ENCODE results near the gene GMEB1.
"Not testable (repeated sequence)": the region's sequence is repeated elsewhere in the genome, so short reads cannot be mapped to it uniquely, and the experiment has no call there.

GMEB1 gene

DNA sequence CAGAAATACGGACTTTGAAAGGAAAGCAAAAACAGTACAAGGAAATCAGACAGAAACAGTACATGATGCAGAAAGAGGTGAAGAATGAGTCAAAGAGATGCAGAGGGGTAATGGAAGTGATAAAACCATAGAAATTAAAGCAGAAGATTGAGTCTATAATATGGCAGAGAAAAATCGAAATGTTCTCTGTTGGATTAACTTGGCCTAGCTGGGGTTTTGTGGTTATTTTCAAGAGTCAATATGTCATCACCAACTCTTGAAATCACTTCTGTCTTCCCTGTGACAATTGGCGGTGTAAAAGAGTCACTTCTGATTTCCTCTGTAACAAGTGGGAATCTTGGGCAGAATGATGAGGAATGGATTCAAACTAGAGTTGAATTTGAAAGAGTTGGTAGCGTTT is 75.6 kb downstream of the GMEB1 start:
- no peak overlapping the region for H3K27ac ChIP-seq
- TF ChIP-seq ZFX (IDR thresholded peaks at IDR 0.05; ENCODE audit: borderline replicate concordance): no peak
- TF ChIP-seq, protein P1, sequence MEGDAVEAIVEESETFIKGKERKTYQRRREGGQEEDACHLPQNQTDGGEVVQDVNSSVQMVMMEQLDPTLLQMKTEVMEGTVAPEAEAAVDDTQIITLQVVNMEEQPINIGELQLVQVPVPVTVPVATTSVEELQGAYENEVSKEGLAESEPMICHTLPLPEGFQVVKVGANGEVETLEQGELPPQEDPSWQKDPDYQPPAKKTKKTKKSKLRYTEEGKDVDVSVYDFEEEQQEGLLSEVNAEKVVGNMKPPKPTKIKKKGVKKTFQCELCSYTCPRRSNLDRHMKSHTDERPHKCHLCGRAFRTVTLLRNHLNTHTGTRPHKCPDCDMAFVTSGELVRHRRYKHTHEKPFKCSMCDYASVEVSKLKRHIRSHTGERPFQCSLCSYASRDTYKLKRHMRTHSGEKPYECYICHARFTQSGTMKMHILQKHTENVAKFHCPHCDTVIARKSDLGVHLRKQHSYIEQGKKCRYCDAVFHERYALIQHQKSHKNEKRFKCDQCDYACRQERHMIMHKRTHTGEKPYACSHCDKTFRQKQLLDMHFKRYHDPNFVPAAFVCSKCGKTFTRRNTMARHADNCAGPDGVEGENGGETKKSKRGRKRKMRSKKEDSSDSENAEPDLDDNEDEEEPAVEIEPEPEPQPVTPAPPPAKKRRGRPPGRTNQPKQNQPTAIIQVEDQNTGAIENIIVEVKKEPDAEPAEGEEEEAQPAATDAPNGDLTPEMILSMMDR (IDR thresholded peaks at IDR 0.05): no peak

DNA sequence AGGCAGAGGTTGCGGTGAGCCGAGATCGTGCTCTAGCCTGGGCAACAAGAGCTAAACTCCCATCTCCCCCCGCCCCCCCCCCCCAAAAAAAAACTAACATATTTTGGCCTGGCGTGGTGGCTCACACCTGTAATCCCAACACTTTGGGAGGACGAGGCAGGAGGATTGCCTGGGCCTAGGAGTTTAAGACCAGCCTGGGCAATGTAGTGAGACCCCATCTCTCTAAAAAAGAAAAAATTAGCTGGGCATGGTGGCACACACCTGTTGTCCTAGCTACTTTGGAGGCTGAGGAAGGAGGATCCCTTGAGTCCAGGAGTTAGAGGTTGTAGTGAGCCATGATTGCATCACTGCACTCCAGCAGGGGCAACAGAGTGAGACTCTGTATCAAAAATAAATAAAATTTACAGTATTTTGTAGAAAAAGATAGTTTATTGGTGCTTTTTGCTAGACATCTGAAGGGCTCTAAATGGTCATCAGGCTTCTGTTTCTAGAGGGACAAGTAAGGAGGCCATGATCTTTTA is 77.1 kb downstream of the GMEB1 start:
- no peak overlapping the region for H3K27ac ChIP-seq

DNA sequence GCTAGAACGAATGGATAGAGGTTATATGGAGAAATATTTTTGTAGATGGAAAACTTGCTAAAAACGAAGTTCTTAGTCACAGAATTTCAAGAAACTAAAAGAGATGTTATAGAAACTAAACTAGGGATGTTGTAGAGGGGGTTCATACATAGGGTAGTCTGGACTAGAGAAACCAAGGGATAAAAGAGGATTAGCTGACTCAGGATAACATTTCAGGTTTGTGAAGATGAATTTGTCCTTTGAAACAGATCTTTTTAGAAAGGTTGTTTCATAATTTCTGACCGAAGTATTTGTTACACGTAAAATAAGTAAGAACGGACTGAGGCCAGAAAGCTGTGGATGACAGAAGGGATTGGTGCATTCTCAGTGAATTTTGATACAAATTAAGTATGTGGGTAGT is 81.7 kb downstream of the GMEB1 start:
- TF ChIP-seq, protein P1 (IDR thresholded peaks at IDR 0.05): no peak
- no peak for TF ChIP-seq ZFX (IDR thresholded peaks at IDR 0.05; ENCODE audit: borderline replicate concordance)
- no peak overlapping the region for H3K27ac ChIP-seq

More for the DNA sequence above, 77.1 kb downstream of the GMEB1 start:
- no peak for TF ChIP-seq ZFX (IDR thresholded peaks at IDR 0.05; ENCODE audit: borderline replicate concordance)
- TF ChIP-seq, protein P1 (IDR thresholded peaks at IDR 0.05): no peak

DNA sequence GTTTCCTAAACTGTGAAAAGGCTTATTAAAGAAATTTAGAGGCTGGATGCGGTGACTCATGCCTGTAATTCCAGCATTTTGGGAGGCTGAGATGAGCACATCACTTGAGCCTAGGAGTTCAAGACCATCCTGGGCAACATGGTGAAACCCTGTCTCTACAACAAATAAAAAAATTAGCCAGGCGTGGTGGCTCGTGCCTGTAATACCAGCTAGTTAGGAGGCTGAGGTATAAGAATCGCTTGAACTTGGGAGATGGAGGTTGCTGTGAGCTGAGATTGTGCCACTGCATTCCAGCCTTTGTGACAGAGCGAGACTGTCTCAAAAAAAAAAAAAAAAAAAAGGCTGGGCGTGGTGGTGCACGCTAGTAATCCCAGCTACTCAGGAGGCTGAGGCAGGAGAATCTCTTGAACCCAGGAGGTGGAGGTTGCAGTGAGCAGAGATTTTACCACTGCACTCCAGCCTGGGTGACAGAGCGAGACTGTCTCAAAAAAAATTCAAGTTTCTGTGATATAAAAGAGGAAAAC is 82.2 kb downstream of the GMEB1 start:
- H3K27ac ChIP-seq: not testable (repeated sequence)

DNA sequence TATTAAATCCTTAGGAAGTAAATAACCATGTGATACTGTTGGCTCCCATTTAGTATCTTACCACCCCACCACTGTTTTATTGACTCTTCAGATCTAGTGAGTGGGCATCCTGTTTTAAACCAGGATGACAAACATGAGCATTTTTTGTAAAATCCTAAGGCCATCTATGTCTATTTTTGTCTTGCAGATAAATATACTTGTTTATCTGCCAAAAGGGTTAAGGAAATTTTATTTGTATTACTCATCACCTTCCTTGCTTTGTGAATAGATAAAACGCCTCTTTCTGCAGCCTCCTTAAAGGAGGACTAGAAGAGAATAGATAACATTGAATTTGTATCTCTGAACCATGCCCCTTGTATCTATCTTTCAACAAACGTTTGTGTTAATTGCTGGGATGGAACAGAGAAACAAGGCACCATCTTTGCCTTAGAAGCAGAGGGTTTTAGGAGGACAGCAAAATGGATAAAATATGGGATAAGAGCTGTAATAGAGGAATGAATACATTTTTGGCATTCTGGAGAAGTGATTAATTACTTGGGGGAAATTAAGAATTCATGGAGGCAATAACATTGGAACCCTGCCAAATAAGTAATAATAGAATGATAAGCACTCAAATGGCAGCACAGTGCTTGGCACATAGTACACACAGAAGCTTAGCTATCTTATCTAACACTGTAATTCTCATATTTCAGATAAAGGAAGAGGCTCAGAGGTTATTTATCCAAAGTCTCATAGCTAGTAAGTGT is 82.9 kb downstream of the GMEB1 start:
- TF ChIP-seq ZFX (IDR thresholded peaks at IDR 0.05; ENCODE audit: borderline replicate concordance): no peak
- TF ChIP-seq, protein P1 (IDR thresholded peaks at IDR 0.05): no peak
- H3K27ac ChIP-seq: no peak overlapping the region

DNA sequence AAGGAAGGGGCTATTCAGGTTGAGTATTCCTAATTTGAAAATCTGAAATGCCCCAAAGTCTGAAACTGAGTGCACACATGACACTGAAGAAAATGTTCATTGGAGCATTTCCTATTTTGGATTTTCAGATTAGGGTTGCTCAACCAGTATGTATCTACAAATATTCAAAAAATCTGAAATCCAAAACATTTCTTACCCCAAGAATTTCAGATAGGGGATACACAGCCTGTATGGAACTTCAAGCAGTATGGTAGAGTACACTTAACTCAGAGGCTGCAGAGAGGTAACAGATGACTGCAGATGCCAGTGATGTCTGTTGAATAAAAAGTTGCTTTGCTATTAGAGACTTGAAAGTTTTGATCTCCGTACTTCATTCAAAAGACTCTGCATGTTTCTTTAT is 87.1 kb downstream of the GMEB1 start:
- H3K27ac ChIP-seq: no peak overlapping the region
- no peak for TF ChIP-seq ZFX (IDR thresholded peaks at IDR 0.05; ENCODE audit: borderline replicate concordance)
- TF ChIP-seq, protein P1 (IDR thresholded peaks at IDR 0.05): no peak

DNA sequence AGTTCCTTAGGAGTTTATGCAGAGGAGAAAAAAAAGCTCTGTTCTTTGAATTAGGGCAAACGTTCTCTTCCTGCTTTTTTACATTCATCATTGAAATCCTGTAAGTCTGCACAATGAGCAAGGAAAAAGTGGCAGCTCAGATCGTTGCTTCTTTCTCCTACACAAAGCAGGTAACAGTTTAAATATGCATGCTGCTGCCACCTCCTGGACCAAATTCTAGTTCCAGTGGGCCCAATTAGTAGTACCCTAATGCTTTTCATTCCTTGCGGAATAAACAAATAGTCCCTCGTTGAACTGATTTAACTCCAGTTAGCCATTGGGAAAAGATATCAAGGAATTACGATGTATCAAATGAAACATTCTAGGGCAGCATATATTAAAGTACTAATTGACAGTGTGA is 88.3 kb downstream of the GMEB1 start:
- H3K27ac ChIP-seq: no peak overlapping the region
- no peak for TF ChIP-seq ZFX (IDR thresholded peaks at IDR 0.05; ENCODE audit: borderline replicate concordance)
- TF ChIP-seq, protein P1 (IDR thresholded peaks at IDR 0.05): peak; percentile 40
